HepG2 (cell line): ENCODE data around the gene CARHSP1. TPM values are rescaled to one million over a fixed set of nuclear protein-coding genes. Genes with fewer than 3 reads are reported as not detected.

Experiments used
- CHCHD3 ChIP-seq: sonication (generic); formaldehyde crosslinking; IDR thresholded peaks from 2 replicates; pipeline ENCODE4 v1.8.0; 2022; ENCODE audit warnings: mild to moderate bottlenecking, missing genetic modification reagents, moderate library complexity
- DR1 ChIP-seq: sonication (generic); formaldehyde crosslinking; IDR thresholded peaks from 2 replicates; pipeline ENCODE4 v1.8.0; 2021; ENCODE audit warnings: mild to moderate bottlenecking, missing genetic modification reagents, inconsistent platforms
- MYC ChIP-seq: sonication (generic); formaldehyde crosslinking; IDR thresholded peaks from 2 replicates; pipeline ENCODE4 v1.9.0; 2021; ENCODE audit warnings: missing genetic modification reagents, borderline replicate concordance
- PRMT3 ChIP-seq: sonication (generic); formaldehyde crosslinking; IDR thresholded peaks from 2 replicates; pipeline ENCODE4 v1.8.1; 2022; ENCODE audit warnings: low read depth, mild to moderate bottlenecking, moderate library complexity, missing genetic modification reagents, borderline replicate concordance
- SOX13 ChIP-seq, 3 experiments: fragments of 450-650 bp in 1 of 3; sonication (generic) in 1 of 3; formaldehyde crosslinking in 1 of 3; IDR thresholded peaks in 2 of 3; conservative IDR thresholded peaks in 1 of 3; 2 replicates each; pipeline versions ENCODE4 v1.5.0 to v1.6.1; 2016 to 2020; ENCODE audit warnings: antibody characterized with exemption in 1 of 3, mild to moderate bottlenecking in 1 of 3, missing compliant biosample characterization in 1 of 3, missing genetic modification reagents in 1 of 3, moderate library complexity in 1 of 3
- ZC3H13 ChIP-seq: sonication (generic); formaldehyde crosslinking; IDR thresholded peaks from 2 replicates; pipeline ENCODE4 v1.8.1; 2023; ENCODE audit warnings: mild to moderate bottlenecking, missing genetic modification reagents, moderate library complexity
- ZFX ChIP-seq: sonication (generic); formaldehyde crosslinking; IDR thresholded peaks from 2 replicates; pipeline ENCODE4 v1.4.0; 2020; ENCODE audit warnings: mild to moderate bottlenecking, low read depth, missing genetic modification reagents, moderate library complexity
- ZFY ChIP-seq: sonication (generic); formaldehyde crosslinking; IDR thresholded peaks from 2 replicates; pipeline ENCODE4 v1.4.0; 2020; ENCODE audit warnings: missing genetic modification reagents
- ZNF274 ChIP-seq: sonication (generic); formaldehyde crosslinking; IDR thresholded peaks from 2 replicates; pipeline ENCODE4 v1.5.1; 2020; ENCODE audit warnings: mild to moderate bottlenecking, missing genetic modification reagents
- ZNF556 ChIP-seq: sonication (generic); formaldehyde crosslinking; IDR thresholded peaks from 2 replicates; pipeline ENCODE4 v1.4.0; 2020; ENCODE audit warnings: mild to moderate bottlenecking, missing genetic modification reagents, borderline replicate concordance
- ZNF878 ChIP-seq: sonication (generic); formaldehyde crosslinking; IDR thresholded peaks from 2 replicates; pipeline ENCODE4 v1.8.1; 2023; ENCODE audit warnings: mild to moderate bottlenecking, missing genetic modification reagents, moderate library complexity
- ZSCAN31 ChIP-seq: sonication (generic); formaldehyde crosslinking; IDR thresholded peaks from 2 replicates; pipeline ENCODE4 v1.5.0; 2020; ENCODE audit warnings: low read depth, mild to moderate bottlenecking, missing genetic modification reagents
- polyA plus RNA-seq, 8 experiments: library from polyadenylated mRNA; depleted of rRNA in 3 of 8; stranded (reverse) in 7 of 8; unstranded in 1 of 8; fragments of >200 nt; fragmentation: Illumina TruSeq in 4 of 8; extraction: Trizol in 4 of 8; gene quantifications; 2 replicates each; pipeline versions ENCODE4 v1.2.1 to v1.2.3, GENCODE V29; 2011 to 2016; ENCODE audit warnings: low read depth in 4 of 8, missing spikeins in 1 of 8, mixed read lengths in 1 of 8; ENCODE audit not compliant: insufficient read depth in 1 of 8
- total RNA-seq, 5 experiments: library from RNA; depleted of rRNA; stranded (reverse); fragments of >200 nt; fragmentation: Illumina TruSeq; extraction: Trizol; gene quantifications; 2 replicates each; pipeline ENCODE4 v1.2.3, GENCODE V29; 2016; ENCODE audit warnings: low read depth in 1 of 5
- TF ChIP-seq, protein P1 (sequence below): sonication (generic); IDR thresholded peaks from 2 replicates; pipeline ENCODE4 v1.6.1; 2016; ENCODE audit warnings: low read depth, borderline replicate concordance
- TF ChIP-seq, protein P2 (sequence below): sonication (generic); formaldehyde crosslinking; IDR thresholded peaks from 2 replicates; pipeline ENCODE4 v1.4.0; 2020; ENCODE audit warnings: missing genetic modification reagents, borderline replicate concordance
- TF ChIP-seq, protein P3 (sequence below): sonication (generic); formaldehyde crosslinking; IDR thresholded peaks from 2 replicates; pipeline ENCODE4 v1.5.0; 2020; ENCODE audit warnings: mild to moderate bottlenecking, missing genetic modification reagents
- TF ChIP-seq, protein P4 (sequence below): sonication (generic); formaldehyde crosslinking; IDR thresholded peaks from 2 replicates; pipeline ENCODE4 v1.4.0; 2020; ENCODE audit warnings: mild to moderate bottlenecking, missing genetic modification reagents

Gene CARHSP1
- total and polyA plus RNA-seq, 2 of the 13 experiments (the other 11 are each of a cell fraction or from before 2014, with no cell fraction given), result 173 to 345 TPM

DNA sequence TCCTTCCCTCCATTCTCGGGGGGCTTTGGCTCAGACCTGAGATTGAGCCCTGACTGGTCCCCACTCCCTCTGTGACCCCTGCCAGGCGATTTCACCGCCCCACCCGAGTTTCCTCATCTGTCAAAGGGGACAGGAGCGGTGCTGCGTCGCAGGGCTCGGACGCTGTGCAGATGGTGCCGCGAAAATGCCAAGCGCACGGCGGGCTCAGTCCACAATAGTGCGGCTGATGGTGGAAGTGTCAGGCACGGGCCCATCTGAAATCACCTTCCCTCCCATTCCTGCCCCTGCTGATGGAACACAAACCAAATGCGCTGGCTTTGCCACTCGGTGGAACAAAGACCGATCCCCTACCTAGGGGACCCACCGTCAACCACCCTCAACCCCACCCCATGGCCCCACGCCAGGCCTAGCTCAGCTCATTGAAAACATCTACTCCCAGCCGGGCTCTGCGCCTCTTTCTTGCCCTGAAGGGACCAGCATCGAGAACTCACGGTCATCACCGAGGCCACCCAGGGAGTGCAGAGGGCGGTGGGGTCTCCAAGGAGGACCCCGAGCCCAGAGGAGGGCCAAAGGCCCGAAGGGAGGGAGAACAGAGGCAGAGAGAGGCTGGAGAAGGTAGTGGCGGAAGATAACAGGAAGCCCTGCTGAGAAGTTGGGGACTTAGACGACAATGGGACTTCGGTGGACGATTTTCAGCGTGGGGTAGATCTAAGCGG, 1.4 kb downstream of the CARHSP1 start (continued):
- TF ChIP-seq, protein P1, sequence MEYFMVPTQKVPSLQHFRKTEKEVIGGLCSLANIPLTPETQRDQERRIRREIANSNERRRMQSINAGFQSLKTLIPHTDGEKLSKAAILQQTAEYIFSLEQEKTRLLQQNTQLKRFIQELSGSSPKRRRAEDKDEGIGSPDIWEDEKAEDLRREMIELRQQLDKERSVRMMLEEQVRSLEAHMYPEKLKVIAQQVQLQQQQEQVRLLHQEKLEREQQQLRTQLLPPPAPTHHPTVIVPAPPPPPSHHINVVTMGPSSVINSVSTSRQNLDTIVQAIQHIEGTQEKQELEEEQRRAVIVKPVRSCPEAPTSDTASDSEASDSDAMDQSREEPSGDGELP, result no peak; the same call in 1 of the 2 replicates
- TF ChIP-seq CHCHD3 (CRISPR knock-in tag), result no peak
- TF ChIP-seq ZSCAN31 (CRISPR knock-in tag), result 0 out of 2 replicates have a peak, but pooled peaks have one; percentile 24
- TF ChIP-seq ZNF556 (CRISPR knock-in tag), result peak; percentile 77; the same call in 1 of the 2 replicates
- no peak; the same call in none of the 2 replicates for TF ChIP-seq ZC3H13
- TF ChIP-seq MYC (CRISPR knock-in tag), result peak; percentile 36; the same call in 1 of the 2 replicates
- TF ChIP-seq ZNF274, result peak; percentile 79; the same call in 1 of the 2 replicates
- no peak for TF ChIP-seq SOX13 (IDR thresholded peaks at IDR 0.05)
- TF ChIP-seq SOX13 (CRISPR knock-in tag; conservative IDR thresholded peaks at IDR 0.05 in 1 of 2, IDR thresholded peaks at IDR 0.05 in 1 of 2), result no peak
- TF ChIP-seq ZFY (CRISPR knock-in tag), result peak; percentile 63
- TF ChIP-seq, protein P2, sequence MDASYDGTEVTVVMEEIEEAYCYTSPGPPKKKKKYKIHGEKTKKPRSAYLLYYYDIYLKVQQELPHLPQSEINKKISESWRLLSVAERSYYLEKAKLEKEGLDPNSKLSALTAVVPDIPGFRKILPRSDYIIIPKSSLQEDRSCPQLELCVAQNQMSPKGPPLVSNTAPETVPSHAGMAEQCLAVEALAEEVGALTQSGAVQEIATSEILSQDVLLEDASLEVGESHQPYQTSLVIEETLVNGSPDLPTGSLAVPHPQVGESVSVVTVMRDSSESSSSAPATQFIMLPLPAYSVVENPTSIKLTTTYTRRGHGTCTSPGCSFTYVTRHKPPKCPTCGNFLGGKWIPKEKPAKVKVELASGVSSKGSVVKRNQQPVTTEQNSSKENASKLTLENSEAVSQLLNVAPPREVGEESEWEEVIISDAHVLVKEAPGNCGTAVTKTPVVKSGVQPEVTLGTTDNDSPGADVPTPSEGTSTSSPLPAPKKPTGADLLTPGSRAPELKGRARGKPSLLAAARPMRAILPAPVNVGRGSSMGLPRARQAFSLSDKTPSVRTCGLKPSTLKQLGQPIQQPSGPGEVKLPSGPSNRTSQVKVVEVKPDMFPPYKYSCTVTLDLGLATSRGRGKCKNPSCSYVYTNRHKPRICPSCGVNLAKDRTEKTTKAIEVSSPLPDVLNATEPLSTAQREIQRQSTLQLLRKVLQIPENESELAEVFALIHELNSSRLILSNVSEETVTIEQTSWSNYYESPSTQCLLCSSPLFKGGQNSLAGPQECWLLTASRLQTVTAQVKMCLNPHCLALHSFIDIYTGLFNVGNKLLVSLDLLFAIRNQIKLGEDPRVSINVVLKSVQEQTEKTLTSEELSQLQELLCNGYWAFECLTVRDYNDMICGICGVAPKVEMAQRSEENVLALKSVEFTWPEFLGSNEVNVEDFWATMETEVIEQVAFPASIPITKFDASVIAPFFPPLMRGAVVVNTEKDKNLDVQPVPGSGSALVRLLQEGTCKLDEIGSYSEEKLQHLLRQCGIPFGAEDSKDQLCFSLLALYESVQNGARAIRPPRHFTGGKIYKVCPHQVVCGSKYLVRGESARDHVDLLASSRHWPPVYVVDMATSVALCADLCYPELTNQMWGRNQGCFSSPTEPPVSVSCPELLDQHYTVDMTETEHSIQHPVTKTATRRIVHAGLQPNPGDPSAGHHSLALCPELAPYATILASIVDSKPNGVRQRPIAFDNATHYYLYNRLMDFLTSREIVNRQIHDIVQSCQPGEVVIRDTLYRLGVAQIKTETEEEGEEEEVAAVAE (CRISPR knock-in tag), result no peak
- no peak for TF ChIP-seq PRMT3 (CRISPR knock-in tag)
- no peak for TF ChIP-seq DR1 (CRISPR knock-in tag)
- peak; percentile 84 for TF ChIP-seq ZFX (CRISPR knock-in tag)
- TF ChIP-seq, protein P3, sequence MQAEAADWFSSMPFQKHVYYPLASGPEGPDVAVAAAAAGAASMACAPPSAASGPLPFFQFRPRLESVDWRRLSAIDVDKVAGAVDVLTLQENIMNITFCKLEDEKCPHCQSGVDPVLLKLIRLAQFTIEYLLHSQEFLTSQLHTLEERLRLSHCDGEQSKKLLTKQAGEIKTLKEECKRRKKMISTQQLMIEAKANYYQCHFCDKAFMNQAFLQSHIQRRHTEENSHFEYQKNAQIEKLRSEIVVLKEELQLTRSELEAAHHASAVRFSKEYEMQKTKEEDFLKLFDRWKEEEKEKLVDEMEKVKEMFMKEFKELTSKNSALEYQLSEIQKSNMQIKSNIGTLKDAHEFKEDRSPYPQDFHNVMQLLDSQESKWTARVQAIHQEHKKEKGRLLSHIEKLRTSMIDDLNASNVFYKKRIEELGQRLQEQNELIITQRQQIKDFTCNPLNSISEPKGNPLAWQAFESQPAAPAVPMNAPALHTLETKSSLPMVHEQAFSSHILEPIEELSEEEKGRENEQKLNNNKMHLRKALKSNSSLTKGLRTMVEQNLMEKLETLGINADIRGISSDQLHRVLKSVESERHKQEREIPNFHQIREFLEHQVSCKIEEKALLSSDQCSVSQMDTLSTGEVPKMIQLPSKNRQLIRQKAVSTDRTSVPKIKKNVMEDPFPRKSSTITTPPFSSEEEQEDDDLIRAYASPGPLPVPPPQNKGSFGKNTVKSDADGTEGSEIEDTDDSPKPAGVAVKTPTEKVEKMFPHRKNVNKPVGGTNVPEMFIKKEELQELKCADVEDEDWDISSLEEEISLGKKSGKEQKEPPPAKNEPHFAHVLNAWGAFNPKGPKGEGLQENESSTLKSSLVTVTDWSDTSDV, result 0 out of 2 replicates have a peak, but pooled peaks have one; percentile 13
- TF ChIP-seq, protein P4, sequence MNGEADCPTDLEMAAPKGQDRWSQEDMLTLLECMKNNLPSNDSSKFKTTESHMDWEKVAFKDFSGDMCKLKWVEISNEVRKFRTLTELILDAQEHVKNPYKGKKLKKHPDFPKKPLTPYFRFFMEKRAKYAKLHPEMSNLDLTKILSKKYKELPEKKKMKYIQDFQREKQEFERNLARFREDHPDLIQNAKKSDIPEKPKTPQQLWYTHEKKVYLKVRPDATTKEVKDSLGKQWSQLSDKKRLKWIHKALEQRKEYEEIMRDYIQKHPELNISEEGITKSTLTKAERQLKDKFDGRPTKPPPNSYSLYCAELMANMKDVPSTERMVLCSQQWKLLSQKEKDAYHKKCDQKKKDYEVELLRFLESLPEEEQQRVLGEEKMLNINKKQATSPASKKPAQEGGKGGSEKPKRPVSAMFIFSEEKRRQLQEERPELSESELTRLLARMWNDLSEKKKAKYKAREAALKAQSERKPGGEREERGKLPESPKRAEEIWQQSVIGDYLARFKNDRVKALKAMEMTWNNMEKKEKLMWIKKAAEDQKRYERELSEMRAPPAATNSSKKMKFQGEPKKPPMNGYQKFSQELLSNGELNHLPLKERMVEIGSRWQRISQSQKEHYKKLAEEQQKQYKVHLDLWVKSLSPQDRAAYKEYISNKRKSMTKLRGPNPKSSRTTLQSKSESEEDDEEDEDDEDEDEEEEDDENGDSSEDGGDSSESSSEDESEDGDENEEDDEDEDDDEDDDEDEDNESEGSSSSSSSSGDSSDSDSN, result peak; percentile 10; the same call in 1 of the 2 replicates
- no peak for TF ChIP-seq ZNF878 (CRISPR knock-in tag)
